IMR-90 (cell line): ENCODE data around the gene DEFB114. TPM values are rescaled to one million over a fixed set of nuclear protein-coding genes. Genes with fewer than 3 reads are reported as not detected.

Experiments used
- ATAC-seq: fragments of 200-7000 bp; cut with Tn5 transposase; 2 replicates; pipeline ENCODE4 v1.9.1; 2020; ENCODE audit warnings: low read depth, mild to moderate bottlenecking, moderate library complexity
- BruUV-seq: library from RNA; stranded (reverse); fragments of 400-500 nt; replicated peaks from 2 replicates; lab custom pipeline; 2021; lab: Mats Ljungman, UMichigan
- CTCF ChIA-PET: fragments of 300-600 bp; formaldehyde crosslinking; extraction: SDS; loops from one replicate; lab custom pipeline; 2021; ENCODE audit warnings: antibody characterized with exemption; lab: Yijun Ruan, JAX
- POLR2A ChIA-PET: fragments of 300-600 bp; sonication (Branson Sonifier 250); formaldehyde crosslinking; loops from one replicate; lab custom pipeline; 2022; ENCODE audit warnings: antibody characterized with exemption; ENCODE audit not compliant: unreplicated experiment; lab: Charles Lee
- DNase-seq: peaks from one replicate; pipeline ENCODE4 v3.0.0; 2013
- H2AFZ ChIP-seq: replicated peaks from 2 replicates; pipeline ENCODE3; 2013; ENCODE audit warnings: low read length, mild to moderate bottlenecking; ENCODE audit not compliant: poor library complexity
- H2AK5ac ChIP-seq: 2 replicates; pipeline ENCODE4 v1.6.1; 2013; ENCODE audit warnings: low read depth, low read length, inconsistent platforms
- H2AK9ac ChIP-seq: replicated peaks from 2 replicates; pipeline ENCODE3; 2013; ENCODE audit warnings: mild to moderate bottlenecking, low read depth, low read length, moderate library complexity; ENCODE audit not compliant: poor library complexity
- H2BK120ac ChIP-seq: 2 replicates; pipeline ENCODE4 v1.6.1; 2013; ENCODE audit warnings: low read depth, low read length, inconsistent platforms
- H2BK15ac ChIP-seq: 3 replicates; pipeline ENCODE4 v1.6.1; 2013; ENCODE audit warnings: low read depth, low read length, inconsistent platforms
- H2BK20ac ChIP-seq: 2 replicates; pipeline ENCODE4 v1.6.1; 2013; ENCODE audit warnings: low read depth, mild to moderate bottlenecking, inconsistent platforms, low read length, moderate library complexity
- H2BK5ac ChIP-seq: 2 replicates; pipeline ENCODE4 v1.6.1; 2013; ENCODE audit warnings: mild to moderate bottlenecking, low read depth, low read length, inconsistent platforms; ENCODE audit not compliant: poor library complexity, severe bottlenecking
- H3K14ac ChIP-seq: replicated peaks from 2 replicates; pipeline ENCODE4 v1.6.1; 2013; ENCODE audit warnings: low read depth, low read length, inconsistent platforms
- H3K18ac ChIP-seq: 2 replicates; pipeline ENCODE4 v1.6.1; 2013; ENCODE audit warnings: low read depth, low read length, control low read depth
- H3K23ac ChIP-seq: 2 replicates; pipeline ENCODE4 v1.6.1; 2013; ENCODE audit warnings: low read depth, low read length, inconsistent platforms
- H3K27ac ChIP-seq: 2 replicates; pipeline ENCODE4 v1.5.1; 2013; ENCODE audit warnings: mild to moderate bottlenecking, control low read depth, low read length; ENCODE audit not compliant: insufficient read depth
- H3K27me3 ChIP-seq: 2 replicates; pipeline ENCODE4 v1.6.1; 2013; ENCODE audit warnings: low read length; ENCODE audit not compliant: control insufficient read depth, insufficient read depth
- H3K36me3 ChIP-seq: 2 replicates; pipeline ENCODE4 v1.6.1; 2013; ENCODE audit warnings: low read length, mixed read lengths; ENCODE audit not compliant: control insufficient read depth, insufficient read depth
- H3K4ac ChIP-seq: 2 replicates; pipeline ENCODE4 v1.6.1; 2013; ENCODE audit warnings: low read depth, low read length, inconsistent platforms
- H3K4me1 ChIP-seq: 2 replicates; pipeline ENCODE4 v1.6.1; 2013; ENCODE audit warnings: low read length, mixed read lengths; ENCODE audit not compliant: control insufficient read depth, insufficient read depth
- H3K4me2 ChIP-seq: 2 replicates; pipeline ENCODE4 v1.6.1; 2013; ENCODE audit warnings: low read depth, mild to moderate bottlenecking, control low read depth, low read length, moderate library complexity
- H3K4me3 ChIP-seq: 2 replicates; pipeline ENCODE4 v1.5.1; 2013; ENCODE audit warnings: low read depth, mild to moderate bottlenecking, control low read depth, low read length, moderate library complexity; ENCODE audit not compliant: insufficient read depth
- H3K56ac ChIP-seq: 2 replicates; pipeline ENCODE4 v1.6.1; 2013; ENCODE audit warnings: low read length, inconsistent platforms; ENCODE audit not compliant: insufficient read depth; ENCODE audit errors: extremely low read depth
- H3K79me1 ChIP-seq, 2 experiments: 2 replicates each; pipeline ENCODE4 v1.6.1; 2013; ENCODE audit warnings: low read length in 2 of 2, inconsistent platforms in 1 of 2, low read depth in 1 of 2
- H3K9ac ChIP-seq: 2 replicates; pipeline ENCODE4 v1.6.1; 2013; ENCODE audit warnings: low read depth, low read length, control low read depth
- H3K9me1 ChIP-seq: 2 replicates; pipeline ENCODE4 v1.6.1; 2013; ENCODE audit warnings: low read length, inconsistent platforms; ENCODE audit not compliant: insufficient read depth
- H3K9me3 ChIP-seq: 2 replicates; pipeline ENCODE4 v1.6.1; 2013; ENCODE audit warnings: low read length; ENCODE audit not compliant: control insufficient read depth, insufficient read depth
- H4K20me1 ChIP-seq: 2 replicates; pipeline ENCODE4 v1.6.1; 2013; ENCODE audit warnings: low read length, inconsistent platforms; ENCODE audit not compliant: insufficient read depth
- H4K5ac ChIP-seq: 2 replicates; pipeline ENCODE4 v1.6.1; 2013; ENCODE audit warnings: mild to moderate bottlenecking, low read depth, low read length, control low read depth
- H4K8ac ChIP-seq, 2 experiments: 2 replicates each; pipeline ENCODE4 v1.6.1; 2013; ENCODE audit warnings: low read depth in 2 of 2, low read length in 2 of 2, control low read depth in 1 of 2, inconsistent platforms in 1 of 2
- H4K91ac ChIP-seq: 2 replicates; pipeline ENCODE4 v1.6.1; 2013; ENCODE audit warnings: low read depth, low read length, inconsistent platforms; ENCODE audit not compliant: insufficient read depth
- BHLHE40 ChIP-seq: fragments of 150-350 bp; IDR thresholded peaks from 2 replicates; pipeline ENCODE4 v1.6.1; 2016; ENCODE audit warnings: mild to moderate bottlenecking, low read depth, low read length
- CEBPB ChIP-seq: IDR thresholded peaks from 2 replicates; pipeline ENCODE4 v1.6.1; 2012; ENCODE audit warnings: low read depth, low read length, improper control_type of control experiment
- CHD1 ChIP-seq: IDR thresholded peaks from 2 replicates; pipeline ENCODE4 v1.6.1; 2012; ENCODE audit warnings: low read depth, low read length, improper control_type of control experiment
- FOS ChIP-seq: fragments of 150-350 bp; IDR thresholded peaks from 2 replicates; pipeline ENCODE4 v1.6.1; 2016; ENCODE audit warnings: low read depth, low read length
- MAFK ChIP-seq: IDR thresholded peaks from 2 replicates; pipeline ENCODE4 v1.6.1; 2012; ENCODE audit warnings: low read depth, low read length, improper control_type of control experiment
- MAZ ChIP-seq: IDR thresholded peaks from 2 replicates; pipeline ENCODE4 v1.6.1; 2012; ENCODE audit warnings: low read depth, mild to moderate bottlenecking, low read length, improper control_type of control experiment, moderate library complexity, borderline replicate concordance
- MXI1 ChIP-seq: IDR thresholded peaks from 2 replicates; pipeline ENCODE4 v1.6.1; 2012; ENCODE audit warnings: low read depth, mild to moderate bottlenecking, low read length, moderate library complexity, borderline replicate concordance
- NFE2L2 ChIP-seq: fragments of 150-350 bp; IDR thresholded peaks from 2 replicates; pipeline ENCODE4 v1.6.1; 2016; ENCODE audit warnings: low read depth, mild to moderate bottlenecking, low read length
- POLR2A ChIP-seq: IDR thresholded peaks from 2 replicates; pipeline ENCODE4 v1.6.1; 2012; ENCODE audit warnings: mild to moderate bottlenecking, low read depth, low read length
- RAD21 ChIP-seq: IDR thresholded peaks from 2 replicates; pipeline ENCODE4 v1.6.1; 2012; ENCODE audit warnings: low read length, improper control_type of control experiment
- RCOR1 ChIP-seq: IDR thresholded peaks from 2 replicates; pipeline ENCODE4 v1.6.1; 2012; ENCODE audit warnings: mild to moderate bottlenecking, low read length, improper control_type of control experiment; ENCODE audit not compliant: insufficient replicate concordance
- RFX5 ChIP-seq: IDR thresholded peaks from 2 replicates; pipeline ENCODE4 v1.8.0; 2012; ENCODE audit warnings: low read depth, mild to moderate bottlenecking, low read length, moderate library complexity
- SMC3 ChIP-seq: fragments of 150-350 bp; IDR thresholded peaks from 2 replicates; pipeline ENCODE4 v1.6.1; 2016; ENCODE audit warnings: low read depth, mild to moderate bottlenecking, antibody characterized with exemption, low read length, moderate library complexity
- USF2 ChIP-seq: fragments of 150-350 bp; IDR thresholded peaks from 2 replicates; pipeline ENCODE4 v1.6.1; 2017; ENCODE audit warnings: mild to moderate bottlenecking, antibody characterized with exemption, low read length, low read depth
- WGBS, 2 experiments: methylation state at CpG; one replicate each; pipeline versions ENCODE4 v1.1.5 to v1.1.7; 2013; ENCODE audit warnings: missing lambda C conversion rate in 2 of 2; ENCODE audit not compliant: insufficient read length in 1 of 2; ENCODE audit errors: extremely low coverage in 2 of 2; 5-methylcytosine and 5-hydroxymethylcytosine counted together
- dilution Hi-C: fragments of 300-500 bp; cut with HindIII; formaldehyde crosslinking; loops from one replicate; pipeline ENCODE4 v1.14.3; 2018; ENCODE audit warnings: low sequenced_read_pairs; ENCODE audit not compliant: unreplicated experiment
- in situ Hi-C: fragments of 300-500 bp; cut with MboI; formaldehyde crosslinking; loops from 3 replicates; pipeline ENCODE4 v1.14.3; 2019; ENCODE audit warnings: low sequenced_read_pairs, inconsistent platforms, mixed read lengths
- intact Hi-C: fragments of 100-400 bp; cut with micrococcal nuclease; formaldehyde crosslinking; loops from 2 replicates; pipeline ENCODE4 v1.10.0; 2022
- polyA plus RNA-seq, 3 experiments: library from polyadenylated mRNA; depleted of rRNA; stranded (reverse); fragments of >200 nt; gene quantifications; 2 replicates each; pipeline ENCODE4 v1.2.3, GENCODE V29; 2012; ENCODE audit warnings: low replicate concordance in 1 of 3
- total RNA-seq: library from RNA; depleted of rRNA; stranded (reverse); fragments of >200 nt; gene quantifications from 2 replicates; pipeline ENCODE4 v1.2.3, GENCODE V29; 2012
- TF ChIP-seq, protein P1 (sequence below): fragments of 150-350 bp; IDR thresholded peaks from 2 replicates; pipeline ENCODE4 v1.6.1; 2016; ENCODE audit warnings: low read depth, mild to moderate bottlenecking, low read length, moderate library complexity, borderline replicate concordance
- TF ChIP-seq, protein P2 (sequence below): conservative IDR thresholded peaks from 2 replicates; pipeline ENCODE4 v1.5.1; 2012; ENCODE audit warnings: mild to moderate bottlenecking, low read depth, low read length, improper control_type of control experiment

Gene DEFB114
- total and polyA plus RNA-seq, 2 of the 4 experiments (the other 2 are of a cell fraction) = not detected

- TF ChIP-seq MXI1 (no peak), RCOR1 (no peak), FOS (no peak), RFX5 (no peak), SMC3 (no peak), NFE2L2 (no peak), RAD21 (no peak), USF2 (no peak), CEBPB (no peak), BHLHE40 (no peak), MAFK (no peak), CHD1 (no peak), POLR2A (no peak), MAZ (no peak)
- TF ChIP-seq, protein P1, sequence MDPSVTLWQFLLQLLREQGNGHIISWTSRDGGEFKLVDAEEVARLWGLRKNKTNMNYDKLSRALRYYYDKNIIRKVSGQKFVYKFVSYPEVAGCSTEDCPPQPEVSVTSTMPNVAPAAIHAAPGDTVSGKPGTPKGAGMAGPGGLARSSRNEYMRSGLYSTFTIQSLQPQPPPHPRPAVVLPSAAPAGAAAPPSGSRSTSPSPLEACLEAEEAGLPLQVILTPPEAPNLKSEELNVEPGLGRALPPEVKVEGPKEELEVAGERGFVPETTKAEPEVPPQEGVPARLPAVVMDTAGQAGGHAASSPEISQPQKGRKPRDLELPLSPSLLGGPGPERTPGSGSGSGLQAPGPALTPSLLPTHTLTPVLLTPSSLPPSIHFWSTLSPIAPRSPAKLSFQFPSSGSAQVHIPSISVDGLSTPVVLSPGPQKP = no peak
- TF ChIP-seq, protein P2, sequence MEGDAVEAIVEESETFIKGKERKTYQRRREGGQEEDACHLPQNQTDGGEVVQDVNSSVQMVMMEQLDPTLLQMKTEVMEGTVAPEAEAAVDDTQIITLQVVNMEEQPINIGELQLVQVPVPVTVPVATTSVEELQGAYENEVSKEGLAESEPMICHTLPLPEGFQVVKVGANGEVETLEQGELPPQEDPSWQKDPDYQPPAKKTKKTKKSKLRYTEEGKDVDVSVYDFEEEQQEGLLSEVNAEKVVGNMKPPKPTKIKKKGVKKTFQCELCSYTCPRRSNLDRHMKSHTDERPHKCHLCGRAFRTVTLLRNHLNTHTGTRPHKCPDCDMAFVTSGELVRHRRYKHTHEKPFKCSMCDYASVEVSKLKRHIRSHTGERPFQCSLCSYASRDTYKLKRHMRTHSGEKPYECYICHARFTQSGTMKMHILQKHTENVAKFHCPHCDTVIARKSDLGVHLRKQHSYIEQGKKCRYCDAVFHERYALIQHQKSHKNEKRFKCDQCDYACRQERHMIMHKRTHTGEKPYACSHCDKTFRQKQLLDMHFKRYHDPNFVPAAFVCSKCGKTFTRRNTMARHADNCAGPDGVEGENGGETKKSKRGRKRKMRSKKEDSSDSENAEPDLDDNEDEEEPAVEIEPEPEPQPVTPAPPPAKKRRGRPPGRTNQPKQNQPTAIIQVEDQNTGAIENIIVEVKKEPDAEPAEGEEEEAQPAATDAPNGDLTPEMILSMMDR = no peak
- H4K91ac ChIP-seq = no peak overlapping the region
- no peak overlapping the region for H2BK120ac ChIP-seq
- H3K36me3 ChIP-seq = no peaks in the 10 kb centered on the region
- ChIA-PET POLR2A (no interaction called here), CTCF (no interaction called here)
- no peak overlapping the region for H2AK9ac ChIP-seq
- H3K4me1 ChIP-seq = no peaks in the 10 kb centered on the region
- H3K27me3 ChIP-seq = no peaks in the 10 kb centered on the region
- no peak overlapping the region for H3K56ac ChIP-seq
- H2BK20ac ChIP-seq = no peak overlapping the region
- no peaks in the 10 kb centered on the region for H3K9me3 ChIP-seq
- no peak overlapping the region for H3K9ac ChIP-seq
- H3K23ac ChIP-seq = no peak overlapping the region
- intact Hi-C loops = no loop called here
- WGBS, 2 experiments = no CpG with 5 or more reads among the region's 1 CpG
- no peaks in the 10 kb centered on the region for H4K20me1 ChIP-seq
- dilution Hi-C loops = no loop called here
- no peak overlapping the region for H3K14ac ChIP-seq
- H2BK15ac ChIP-seq = no peak overlapping the region
- in situ Hi-C loops = no loop called here
- H3K4me3 ChIP-seq = no peak overlapping the region
- no peak for ATAC-seq
- H2AK5ac ChIP-seq = no peak overlapping the region
- no peak overlapping the region for H3K18ac ChIP-seq
- H3K4ac ChIP-seq = no peak overlapping the region
- H4K8ac ChIP-seq = no peak overlapping the region
- no peak overlapping the region for H4K5ac ChIP-seq
- no peak overlapping the region for H3K27ac ChIP-seq
- BruUV-seq = no TSS peak
- H3K79me1 ChIP-seq = no peaks in the 10 kb centered on the region
- DNase-seq = no peak
- no peak overlapping the region for H3K4me2 ChIP-seq
- H3K9me1 ChIP-seq = no peaks in the 10 kb centered on the region
- H2BK5ac ChIP-seq = no peak overlapping the region
- no peak overlapping the region for H2AFZ ChIP-seq
Measured at GRCh38 chr6:49958180-49958579, 5.8 kb downstream of the DEFB114 start.
